Choroid plexus epithelial cell (primary cell): ENCODE data around the gene CACNA1H.

Experiments
- DNase-seq: peaks from one replicate; pipeline ENCODE4 v3.0.0-alpha.2; 2010; ENCODE audit warnings: low read depth
- H3K4me3 ChIP-seq: 2 replicates; pipeline ENCODE4 v1.5.1; 2011; ENCODE audit warnings: low read depth, mild to moderate bottlenecking, control low read depth, low read length, moderate library complexity
- CTCF ChIP-seq: conservative IDR thresholded peaks from 2 replicates; pipeline ENCODE4 v1.5.1; 2011; ENCODE audit warnings: low read depth, mild to moderate bottlenecking, control low read depth, inconsistent platforms, low read length, moderate library complexity

CACNA1H gene

GRCh38 chr16:1152651-1153259, at the start of gene CACNA1H:
TSS of gene CACNA1H (plus strand) at chr16:1153106. CDS start at chr16:1153738, 632 bp downstream.
- peak; percentile 15 for TF ChIP-seq CTCF
- peak within 1 kb of the TSS; percentile 35 for H3K4me3 ChIP-seq
- DNase-seq: no peak

GRCh38 chr16:1103636-1103980, 49.3 kb upstream of the CACNA1H start:
- no peak for DNase-seq
- TF ChIP-seq CTCF: no peak
- H3K4me3 ChIP-seq: no peak overlapping the region

- no peak overlapping the region for H3K4me3 ChIP-seq
- DNase-seq: peak; percentile 63
- peak; percentile 85 for TF ChIP-seq CTCF
These were observed 46.9 kb upstream of the CACNA1H start for GRCh38 chr16:1105888-1106620.

GRCh38 chr16:1106659-1107058, 46.2 kb upstream of the CACNA1H start:
- no peak overlapping the region for H3K4me3 ChIP-seq
- TF ChIP-seq CTCF: no peak
- no peak for DNase-seq

- no peak for DNase-seq
- H3K4me3 ChIP-seq: no peak overlapping the region
- TF ChIP-seq CTCF: no peak
These were observed 45.8 kb upstream of the CACNA1H start for GRCh38 chr16:1107141-1107540.

- no peak overlapping the region for H3K4me3 ChIP-seq
- no peak for TF ChIP-seq CTCF
- no peak for DNase-seq
These were observed 45.2 kb upstream of the CACNA1H start for GRCh38 chr16:1107731-1108130.
